Transverse colon (tissue), 4 donors: Measurements from ENCODE around the gene NENF. TPM values are rescaled to one million over a fixed set of nuclear protein-coding genes. Genes with fewer than 3 reads are reported as not detected.

ENCODE experiments used
- DNase-seq: peaks from one replicate; pipeline ENCODE4 v3.0.0-alpha.2; 2019
- H3K27ac ChIP-seq, 4 donors: fragments of 200-600 bp; sonication (generic); 2 replicates each; pipeline ENCODE4 v1.5.1; 2016 to 2018; ENCODE audit warnings: inconsistent platforms in 4 of 4
- H3K27me3 ChIP-seq: fragments of 200-600 bp; sonication (generic); 2 replicates; pipeline ENCODE4 v1.5.1; 2017; ENCODE audit warnings: inconsistent platforms
- H3K36me3 ChIP-seq, 4 donors: fragments of 200-600 bp; sonication (generic); 2 replicates each; pipeline ENCODE4 v1.5.1; 2017 to 2019; ENCODE audit warnings: inconsistent platforms in 4 of 4
- H3K4me1 ChIP-seq, 4 donors: fragments of 200-600 bp; sonication (generic); 2 replicates each; pipeline ENCODE4 v1.5.1; 2017 to 2020; ENCODE audit warnings: inconsistent platforms in 4 of 4
- H3K4me3 ChIP-seq, 4 donors: fragments of 200-600 bp; sonication (generic); 1 replicate in 1 of 4; 2 replicates in 3 of 4; pipeline versions ENCODE4 v1.5.1 to v1.6.1; 2017 to 2019; ENCODE audit warnings: inconsistent platforms in 4 of 4
- H3K9me3 ChIP-seq, 2 donors: fragments of 200-600 bp; sonication (generic); 2 replicates each; pipeline ENCODE4 v1.5.1; 2017 to 2019; ENCODE audit warnings: inconsistent platforms in 2 of 2
- CTCF ChIP-seq, 5 experiments: fragments of 200-600 bp in 3 of 5; fragments of 450-650 bp in 2 of 5; sonication (generic) in 3 of 5; IDR thresholded peaks; 1 replicate in 2 of 5; 2 replicates in 3 of 5; pipeline ENCODE4 v1.5.1; 2016 to 2017; ENCODE audit warnings: antibody characterized with exemption in 5 of 5, inconsistent platforms in 3 of 5, mild to moderate bottlenecking in 2 of 5, moderate library complexity in 1 of 5
- EP300 ChIP-seq: sonication (generic); formaldehyde crosslinking; IDR thresholded peaks from one replicate; pipeline ENCODE4 v1.6.1; 2017; ENCODE audit warnings: antibody characterized with exemption, low read depth
- POLR2A ChIP-seq: fragments of 450-650 bp; IDR thresholded peaks from one replicate; pipeline ENCODE4 v1.6.1; 2016; ENCODE audit warnings: antibody characterized with exemption, mild to moderate bottlenecking, moderate library complexity
- POLR2AphosphoS5 ChIP-seq, 3 donors: sonication (generic); formaldehyde crosslinking; IDR thresholded peaks; one replicate each; pipeline ENCODE4 v1.6.1; 2016; ENCODE audit warnings: antibody characterized with exemption in 3 of 3
- WGBS, 2 donors: methylation state at CpG; one replicate each; pipeline ENCODE4 v1.1.5; 2018; ENCODE audit warnings: low coverage in 1 of 2; 5-methylcytosine and 5-hydroxymethylcytosine counted together
- in situ Hi-C, 4 donors: fragments of 200-750 bp; cut with MboI; loops; one replicate each; pipeline versions ENCODE4 v1.15.0 to v1.15.1; 2017; ENCODE audit warnings: low sequenced_read_pairs in 3 of 4, low pct_ligation_motif_present in 1 of 4, low pct_unique_long_range_greater_than_20kb in 1 of 4
- intact Hi-C: fragments of 100-400 bp; cut with DNase I; formaldehyde crosslinking; loops from one replicate; pipeline ENCODE4 v1.15.1; 2023; ENCODE audit warnings: low total_unique reads
- total RNA-seq, 4 donors: library from RNA; depleted of rRNA; stranded (reverse); fragments of >200 nt; gene quantifications; one replicate each; pipeline ENCODE4 v1.1.0, GENCODE V29; 2016

The NENF gene
- total RNA-seq, 4 donors from 2014 or later, result 24.2 to 91.5 (median 35.7) TPM

DNA sequence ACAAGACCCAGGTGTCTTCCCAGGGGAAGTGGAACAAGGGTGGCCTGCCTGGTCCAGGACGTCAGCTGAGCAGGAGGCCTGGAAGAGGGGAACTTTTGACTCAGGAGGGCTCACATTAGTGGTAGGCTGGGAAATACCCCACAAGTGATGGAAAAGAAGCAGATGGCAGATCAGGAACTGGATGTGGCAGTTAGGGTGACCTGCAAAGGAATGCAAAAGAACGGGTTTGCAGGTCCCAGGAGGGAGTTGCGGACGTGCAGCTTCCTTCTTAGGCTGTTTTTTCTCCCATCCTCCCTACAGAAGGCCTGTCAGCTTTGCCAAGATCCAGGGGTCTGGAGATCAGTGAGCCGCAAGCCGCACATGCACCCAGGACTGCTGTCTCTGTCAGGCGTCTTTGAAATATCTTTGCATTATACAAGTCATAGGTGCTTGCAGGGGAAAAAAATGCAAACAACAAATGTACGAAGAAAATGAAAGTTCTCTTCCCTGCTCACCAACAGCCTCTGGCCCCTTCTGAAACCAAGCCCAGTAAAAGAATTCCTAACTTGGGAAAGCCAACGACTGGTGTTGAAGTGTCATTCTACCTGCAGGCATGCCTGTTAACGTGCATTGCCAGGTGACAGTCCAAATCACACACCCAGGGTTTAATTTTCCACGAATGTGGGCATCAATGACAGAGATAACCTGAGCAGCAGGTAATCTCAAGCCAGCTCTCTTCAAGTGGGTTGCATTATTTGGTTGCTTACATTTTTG lies 34.4 kb downstream of the NENF start:
- Histone ChIP-seq H3K27ac (no peak overlapping the region), H3K4me1 (peaks cover 0 to 7% (median 0%) of the 10 kb centered on the region in 4 donors), H3K4me3 (no peak overlapping the region), H3K27me3 (no peaks in the 10 kb centered on the region), H3K9me3 (no peaks in the 10 kb centered on the region), H3K36me3 (no peaks in the 10 kb centered on the region)
- in situ Hi-C loops, result loop anchor here in 2 of 4 donors (25.0 kb wide), 2 partner anchors 520 to 780 kb away; partner anchors contain the start of gene NEK2 (in 1 of the 2)
- intact Hi-C loops, result no loop called here
- DNase-seq, result no peak
- TF ChIP-seq EP300 (no peak), POLR2A (no peak), CTCF (IDR thresholded peaks at IDR 0.05) (no peak), POLR2AphosphoS5 (IDR thresholded peaks at IDR 0.05) (no peak)
- WGBS, 2 donors, result 74% methylated on average over 11 of the region's 11 CpGs; no CpG with 5 or more reads in 1 of the 2 donors

DNA sequence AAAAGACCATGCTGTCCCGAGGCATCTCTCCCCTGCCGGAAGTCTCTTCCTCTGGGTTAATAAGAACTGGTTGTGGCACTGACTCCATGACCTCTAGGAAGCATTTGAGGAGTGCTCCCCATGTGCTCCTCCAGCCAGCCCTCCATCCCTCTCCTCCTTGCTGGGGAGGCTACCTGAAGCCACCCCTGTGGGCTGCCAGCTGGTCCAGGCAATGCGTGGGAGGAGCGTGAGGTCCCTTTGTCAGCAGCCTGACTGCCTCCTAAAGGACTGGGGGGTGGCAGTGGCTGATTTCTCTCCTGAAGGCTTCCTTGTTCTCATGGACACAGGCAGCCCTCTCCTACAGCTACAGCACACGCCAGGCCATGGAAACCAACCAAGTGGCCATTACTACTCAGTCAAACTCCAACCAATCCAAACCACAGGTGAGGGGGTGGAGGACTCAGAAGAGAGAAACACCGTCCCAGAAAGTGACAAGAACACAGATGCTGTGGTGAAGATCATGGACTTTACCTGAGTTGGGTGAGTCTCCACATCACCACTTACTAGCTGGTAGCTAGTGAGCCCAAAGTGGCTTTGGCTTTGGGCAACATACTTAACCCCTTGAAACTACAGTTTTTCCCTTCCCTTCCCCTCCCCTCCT lies 35.2 kb downstream of the NENF start:
- WGBS, 2 donors, result 89% methylated on average over 6 of the region's 6 CpGs; no CpG with 5 or more reads in 1 of the 2 donors
- TF ChIP-seq CTCF (IDR thresholded peaks at IDR 0.05) (no peak), POLR2AphosphoS5 (IDR thresholded peaks at IDR 0.05) (no peak), POLR2A (no peak), EP300 (no peak)
- Histone ChIP-seq H3K27ac (no peak overlapping the region), H3K9me3 (no peaks in the 10 kb centered on the region), H3K27me3 (no peaks in the 10 kb centered on the region), H3K36me3 (no peaks in the 10 kb centered on the region), H3K4me3 (no peak overlapping the region), H3K4me1 (peaks cover 0 to 7% (median 0%) of the 10 kb centered on the region in 4 donors)
- no peak for DNase-seq
- in situ Hi-C loops, result loop anchor here in 2 of 4 donors (25.0 kb wide), 2 partner anchors 519 to 781 kb away; partner anchors contain the start of gene NEK2 (in 1 of the 2)
- intact Hi-C loops, result no loop called here

- Histone ChIP-seq H3K4me1 (peaks cover 0 to 7% (median 0%) of the 10 kb centered on the region in 4 donors), H3K4me3 (no peak overlapping the region), H3K27me3 (no peaks in the 10 kb centered on the region), H3K36me3 (no peaks in the 10 kb centered on the region), H3K9me3 (no peaks in the 10 kb centered on the region), H3K27ac (peak overlapping the region; percentile 57 to 79 (median 59))
- intact Hi-C loops, result loop anchor here (5.0 to 10.0 kb wide), 3 partner anchors 92 to 325 kb away; partner anchors contain the start of genes NSL1 and TATDN3
- TF ChIP-seq POLR2A (no peak), POLR2AphosphoS5 (IDR thresholded peaks at IDR 0.05) (peak; percentile 46 to 67 (median 51)), CTCF (IDR thresholded peaks at IDR 0.05) (no peak)
- DNase-seq, result peak; percentile 64
- WGBS, 2 donors, result 52 to 68% methylated on average over 8 to 15 of the region's 15 CpGs
- in situ Hi-C loops, result loop anchor here in 2 of 4 donors (25.0 kb wide), 2 partner anchors 517 to 783 kb away; partner anchors contain the start of gene NEK2 (in 1 of the 2)
Measured at GRCh38 chr1:212470059-212470458, 37.3 kb downstream of the NENF start.

DNA sequence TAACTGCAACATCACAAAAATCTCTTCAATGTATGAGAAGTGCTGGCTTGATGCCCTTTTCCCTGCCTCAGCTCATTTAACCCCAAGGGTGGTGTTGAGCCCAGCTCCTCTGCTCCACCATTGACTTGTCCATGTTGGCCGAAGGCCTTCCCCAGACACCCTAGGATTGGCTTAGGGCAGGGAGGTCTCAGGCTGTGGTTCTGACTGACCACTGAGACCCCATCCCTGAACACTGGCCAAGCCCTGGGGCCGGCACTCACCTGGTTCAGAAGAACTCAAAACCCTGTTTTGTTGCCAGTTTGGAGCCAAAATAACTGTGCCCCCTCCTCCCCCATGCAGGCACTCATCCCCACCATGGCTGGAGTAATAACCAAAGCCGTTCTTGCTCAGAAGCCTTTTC lies 38.6 kb downstream of the NENF start:
- WGBS, 2 donors, result 100% methylated on average over 2 of the region's 3 CpGs; no CpG with 5 or more reads in 1 of the 2 donors

More for the DNA sequence above, 38.6 kb downstream of the NENF start:
- H3K4me3 ChIP-seq, result no peak overlapping the region
- in situ Hi-C loops (loop anchor here in 2 of 4 donors (25.0 kb wide), 2 partner anchors 516 to 784 kb away; partner anchors contain the start of gene NEK2 (in 1 of the 2)), intact Hi-C loops (loop anchor here (5.0 to 10.0 kb wide), 3 partner anchors 91 to 324 kb away; partner anchors contain the start of genes NSL1 and TATDN3)
- H3K27ac ChIP-seq, result no peak overlapping the region
- H3K9me3 ChIP-seq, result no peaks in the 10 kb centered on the region
- no peaks in the 10 kb centered on the region for H3K27me3 ChIP-seq
- peaks cover 0 to 7% (median 0%) of the 10 kb centered on the region in 4 donors for H3K4me1 ChIP-seq
- no peak for DNase-seq
- no peaks in the 10 kb centered on the region for H3K36me3 ChIP-seq
- TF ChIP-seq EP300 (no peak), POLR2AphosphoS5 (IDR thresholded peaks at IDR 0.05) (no peak), CTCF (IDR thresholded peaks at IDR 0.05) (no peak)
